Left ventricle myocardium superior (tissue), 1 donor: ENCODE measurements around the gene TMEM19. TPM values are rescaled to one million over a fixed set of nuclear protein-coding genes. Genes with fewer than 3 reads are reported as not detected.
A peak's percentile ranks its signal among the peaks of the same experiment; 100 is the strongest.

ENCODE experiments used
- ATAC-seq: fragments of 200-7000 bp; cut with Tn5 transposase; one replicate; pipeline ENCODE4 v1.9.1; 2020; ENCODE audit warnings: mild to moderate bottlenecking, moderate library complexity
- DNase-seq: peaks from one replicate; pipeline ENCODE4 v3.0.0-alpha.2; 2020
- intact Hi-C: fragments of 100-400 bp; cut with micrococcal nuclease; formaldehyde crosslinking; loops from one replicate; pipeline ENCODE4 v1.11.0; 2022
- total RNA-seq: library from RNA; stranded (reverse); fragmentation: NEBNext Ultra II Directional; extraction: Animal tissue kit (Norgen Biotek cat#: 25700); gene quantifications from one replicate; pipeline ENCODE4 v1.2.1, GENCODE V29; 2021
- donor health status: DM: no; HTN: yes; CAD: no; lungs with severe emphysema.

Gene TMEM19
- total RNA-seq, 1 donor from 2014 or later = 30.9 TPM

DNA sequence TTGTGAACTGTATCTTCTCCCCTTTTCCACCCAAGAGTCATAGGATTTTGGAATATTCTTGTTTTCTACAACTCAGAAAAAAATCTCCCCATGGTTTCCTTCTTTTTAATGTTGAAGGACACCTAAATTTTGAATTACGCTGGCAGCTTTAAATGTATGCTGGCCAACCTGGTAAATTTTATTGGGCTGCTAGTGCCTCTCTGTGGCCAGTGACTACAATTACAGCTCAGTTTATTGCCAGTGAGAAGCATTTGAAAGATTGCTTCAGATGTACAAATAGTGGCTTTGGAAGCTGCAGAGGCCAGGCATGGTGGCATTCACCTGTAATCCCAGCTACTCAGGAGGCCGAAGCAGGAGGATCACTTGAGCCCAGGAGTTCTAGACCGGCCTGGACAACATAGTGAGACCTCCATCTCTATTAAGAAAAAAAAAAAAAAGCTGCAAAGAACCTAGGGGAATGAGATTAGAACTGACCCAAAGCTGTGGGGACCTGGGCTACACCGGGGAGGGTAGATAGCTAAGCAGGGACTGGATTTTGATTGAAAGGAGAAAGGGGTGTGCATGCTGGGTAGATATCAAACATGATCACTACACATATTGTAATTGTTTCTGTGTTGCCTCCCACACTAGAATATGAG is 61.2 kb downstream of the TMEM19 start:
- ATAC-seq (peak; percentile 80), DNase-seq (no peak)
- intact Hi-C loops = loop anchor here (5.0 to 10.0 kb wide), 2 partner anchors 112 to 330 kb away; no protein-coding TSS in a partner anchor

GRCh38 chr12:71748081-71748850 is 62.4 kb downstream of the TMEM19 start:
- intact Hi-C loops = loop anchor here (5.0 to 10.0 kb wide), 2 partner anchors 113 to 331 kb away; no protein-coding TSS in a partner anchor
- DNase-seq (no peak), ATAC-seq (no peak)

DNA sequence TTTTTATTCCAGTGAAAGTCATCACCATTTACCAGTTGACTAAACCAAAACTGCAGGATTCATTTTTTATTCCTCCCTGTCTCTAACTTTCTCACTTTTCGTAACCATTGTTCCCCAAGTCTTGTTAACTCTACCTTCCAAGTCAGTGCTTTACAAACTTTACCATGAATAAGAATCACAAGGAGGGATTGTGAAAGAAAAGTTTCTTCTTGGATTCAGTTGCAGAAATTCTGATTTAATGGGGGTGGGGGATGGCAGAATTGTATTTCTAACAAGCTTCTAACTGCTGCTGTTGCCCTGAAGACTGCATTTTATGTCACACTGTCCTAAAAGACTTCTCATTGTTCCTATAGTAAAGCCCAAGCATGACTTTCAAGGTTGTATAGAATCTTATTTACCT is 63.8 kb downstream of the TMEM19 start:
- intact Hi-C loops = loop anchor here (5.0 to 10.0 kb wide), 2 partner anchors 115 to 332 kb away; no protein-coding TSS in a partner anchor
- DNase-seq (no peak), ATAC-seq (no peak)

DNA sequence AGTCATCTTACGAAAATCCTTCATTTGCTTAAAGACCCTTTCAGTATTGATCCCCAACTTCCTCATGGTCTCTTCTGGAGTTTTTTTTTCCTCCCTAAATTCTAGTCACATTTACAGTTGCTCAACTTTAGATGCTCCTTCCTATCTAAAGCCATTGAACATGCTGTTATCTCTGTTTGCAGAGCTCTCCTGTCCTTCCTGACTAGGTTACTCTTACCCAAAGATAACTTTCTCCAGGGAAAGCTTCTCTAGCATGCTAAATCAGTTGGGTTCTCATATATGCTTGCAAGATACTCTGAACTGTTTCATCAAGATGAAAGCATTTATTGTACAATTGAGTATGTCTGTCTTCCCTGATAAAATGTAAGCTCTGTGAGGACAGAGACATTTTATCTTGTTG is 67.0 kb downstream of the TMEM19 start:
- intact Hi-C loops = no loop called here
- ATAC-seq (no peak), DNase-seq (no peak)

Other genes starting within 250 kb of the TMEM19 start
- gene LGR5, start 246.3 kb upstream of the TMEM19 start, total RNA-seq = not detected
- gene ZFC3H1, start 22.2 kb upstream of the TMEM19 start, total RNA-seq = 15.3 TPM
- gene THAP2, start 21.8 kb upstream of the TMEM19 start, total RNA-seq = 10.7 TPM
- 169 TPM for gene RAB21, start 68.8 kb downstream of the TMEM19 start, total RNA-seq
- 27.8 TPM for gene TBC1D15, start 153.7 kb downstream of the TMEM19 start, total RNA-seq